SIG-M5 treated with dmso at 0.1 percent for 504 hours (cell line): ENCODE results near the gene REL.

Experiments
- DNase-seq: peaks from one replicate; lab custom pipeline; 2025; ENCODE audit not compliant: unreplicated experiment; lab: John Stamatoyannopoulos, UW

The REL gene

DNA sequence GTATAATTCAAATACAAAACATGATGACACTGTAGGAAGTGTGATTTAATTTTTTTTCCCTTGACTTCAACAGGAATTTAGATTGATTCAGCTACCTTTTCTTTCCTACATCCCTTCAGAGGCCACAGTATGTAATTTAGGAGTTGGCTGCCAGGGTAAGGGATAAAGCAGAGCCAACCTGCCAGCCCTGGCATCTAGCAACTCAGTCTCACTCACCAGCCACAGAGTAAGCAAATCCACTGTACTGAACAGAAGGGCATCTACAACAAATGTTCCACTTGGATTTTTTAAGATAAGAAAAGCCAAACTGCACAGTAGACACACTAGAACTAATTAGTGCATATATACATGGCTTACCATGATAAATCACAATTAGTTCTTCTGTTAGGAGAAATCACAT, 81.8 kb downstream of the REL start:
- no peak for DNase-seq

DNA sequence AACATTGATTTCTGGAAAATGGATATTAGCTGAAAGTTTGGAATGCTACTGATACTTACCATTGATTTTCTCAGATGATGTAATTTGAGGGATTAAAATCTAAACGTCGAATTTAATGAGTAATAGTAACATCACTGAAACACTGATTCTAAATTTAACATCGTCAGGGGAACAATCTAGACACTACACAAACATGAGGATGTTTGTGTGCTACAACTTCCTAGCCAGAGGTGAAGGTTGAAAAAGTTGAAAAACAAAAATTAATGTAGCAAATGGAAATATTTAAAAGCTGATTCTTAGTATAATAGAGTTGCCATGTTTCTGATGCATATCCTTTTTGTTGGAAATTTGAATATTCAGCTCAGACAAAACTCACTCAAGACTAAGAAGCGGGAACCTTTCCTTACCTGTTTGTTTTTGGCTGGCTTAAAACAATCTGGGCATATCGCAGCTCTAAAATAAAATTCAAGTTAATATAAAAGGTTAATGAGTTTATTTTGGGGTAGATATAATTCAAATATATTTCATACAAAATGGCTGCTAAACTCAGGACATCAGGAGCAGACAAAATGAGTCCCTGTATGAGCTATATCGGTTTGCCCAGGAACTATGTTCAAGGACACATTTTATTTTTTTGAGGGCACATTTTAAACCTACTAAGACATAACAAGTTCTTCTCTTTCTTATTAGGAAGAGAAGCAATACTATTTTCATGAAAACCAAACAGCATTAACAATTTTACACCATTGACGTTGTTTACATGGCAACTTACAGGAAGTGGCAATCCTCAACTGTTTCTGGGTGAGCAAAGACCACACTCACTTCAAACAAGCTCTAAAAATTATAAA, 83.5 kb downstream of the REL start:
- no peak for DNase-seq

GRCh38 chr2:60965499-60965785, 84.1 kb downstream of the REL start:
- DNase-seq = no peak

- DNase-seq = no peak
These were observed 85.4 kb downstream of the REL start for GRCh38 chr2:60966507-60967405.

- DNase-seq = no peak
These were observed 91.7 kb downstream of the REL start for GRCh38 chr2:60972889-60973656.

DNA sequence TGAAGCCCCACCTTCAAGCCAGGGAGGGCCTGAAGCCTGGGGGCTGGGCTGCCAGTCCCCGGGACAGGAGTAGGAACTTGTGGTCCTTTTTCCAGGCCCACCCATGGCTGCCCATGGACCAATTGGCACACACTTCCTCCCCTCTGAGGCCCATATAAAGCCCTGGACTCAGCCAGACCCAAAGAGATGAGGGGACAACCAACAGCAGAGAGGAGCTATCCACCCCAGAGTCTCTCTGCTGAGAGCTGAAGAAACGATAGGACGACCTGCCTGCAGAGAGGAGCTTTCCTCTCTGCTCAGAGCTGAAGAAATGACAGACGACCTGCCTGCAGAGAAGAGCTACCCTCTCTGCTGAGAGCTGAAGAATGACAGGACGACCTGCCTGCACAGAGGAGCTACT, 92.3 kb downstream of the REL start:
- DNase-seq = no peak

DNA sequence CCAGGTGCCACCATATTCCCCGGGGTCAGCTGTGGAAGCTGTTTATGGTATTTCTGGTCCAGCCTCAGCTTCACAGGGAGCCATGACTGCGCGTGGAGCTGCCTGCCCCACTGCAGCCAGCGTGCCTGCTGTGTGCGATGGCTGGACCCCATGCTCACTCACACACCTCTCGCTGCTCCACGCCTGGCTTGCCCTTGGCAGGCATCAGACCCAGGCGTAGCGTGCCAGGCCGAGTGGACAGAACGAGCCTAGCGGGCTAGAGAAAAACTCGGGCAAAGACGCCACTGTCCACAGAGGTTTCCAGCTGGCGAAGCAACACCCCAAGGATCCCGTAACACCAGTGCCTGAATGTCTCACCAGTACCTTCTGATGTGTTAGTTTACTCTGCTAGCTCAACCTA, 93.3 kb downstream of the REL start:
- no peak for DNase-seq
